Measurements from ENCODE around the gene TRAPPC2B.

DNA sequence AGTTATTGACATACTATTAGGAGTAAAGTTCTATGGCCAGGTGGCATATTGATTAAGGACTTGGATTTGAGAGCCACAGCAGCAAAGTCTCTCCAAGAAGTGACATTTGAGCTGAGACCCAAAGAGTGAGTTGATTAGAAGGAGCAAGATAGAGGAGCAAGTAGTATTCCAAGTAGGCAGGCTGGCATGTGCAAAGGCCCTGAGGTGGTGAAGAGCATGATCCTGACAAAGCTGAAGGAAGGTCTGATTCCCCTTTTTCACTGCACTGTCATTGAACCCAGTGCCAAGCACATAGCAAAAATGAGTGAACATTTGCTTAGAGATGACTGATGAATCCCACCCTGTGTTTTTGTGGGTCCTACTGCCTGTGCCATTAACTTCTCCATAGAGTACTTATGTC lies 38.4 kb upstream of the TRAPPC2B start:
- TF ChIP-seq, protein P1, sequence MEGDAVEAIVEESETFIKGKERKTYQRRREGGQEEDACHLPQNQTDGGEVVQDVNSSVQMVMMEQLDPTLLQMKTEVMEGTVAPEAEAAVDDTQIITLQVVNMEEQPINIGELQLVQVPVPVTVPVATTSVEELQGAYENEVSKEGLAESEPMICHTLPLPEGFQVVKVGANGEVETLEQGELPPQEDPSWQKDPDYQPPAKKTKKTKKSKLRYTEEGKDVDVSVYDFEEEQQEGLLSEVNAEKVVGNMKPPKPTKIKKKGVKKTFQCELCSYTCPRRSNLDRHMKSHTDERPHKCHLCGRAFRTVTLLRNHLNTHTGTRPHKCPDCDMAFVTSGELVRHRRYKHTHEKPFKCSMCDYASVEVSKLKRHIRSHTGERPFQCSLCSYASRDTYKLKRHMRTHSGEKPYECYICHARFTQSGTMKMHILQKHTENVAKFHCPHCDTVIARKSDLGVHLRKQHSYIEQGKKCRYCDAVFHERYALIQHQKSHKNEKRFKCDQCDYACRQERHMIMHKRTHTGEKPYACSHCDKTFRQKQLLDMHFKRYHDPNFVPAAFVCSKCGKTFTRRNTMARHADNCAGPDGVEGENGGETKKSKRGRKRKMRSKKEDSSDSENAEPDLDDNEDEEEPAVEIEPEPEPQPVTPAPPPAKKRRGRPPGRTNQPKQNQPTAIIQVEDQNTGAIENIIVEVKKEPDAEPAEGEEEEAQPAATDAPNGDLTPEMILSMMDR (IDR thresholded peaks at IDR 0.05 in 4 of 5, conservative IDR thresholded peaks at IDR 0.05 in 1 of 5): no peak
- TF ChIP-seq POLR2A (IDR thresholded peaks at IDR 0.05): no peak
